Ovary (tissue), 9 donors: Measurements from ENCODE around the gene CCDC88B. TPM values are rescaled to one million over a fixed set of nuclear protein-coding genes. Genes with fewer than 3 reads are reported as not detected.

Experiments
- DNase-seq, 5 donors: peaks; one replicate each; pipeline ENCODE4 v3.0.0-alpha.2; 2019 to 2020
- H3K27ac ChIP-seq, 2 donors: fragments of 200-600 bp; one replicate each; pipeline versions ENCODE4 v1.5.1 to v1.8.0; 2019 to 2022
- H3K27me3 ChIP-seq: fragments of 200-600 bp; one replicate; pipeline ENCODE4 v1.8.0; 2022
- H3K36me3 ChIP-seq: fragments of 200-600 bp; sonication (generic); one replicate; pipeline ENCODE4 v1.5.1; 2019
- H3K4me1 ChIP-seq: one replicate; pipeline ENCODE4 v1.8.1; 2013; ENCODE audit warnings: mild to moderate bottlenecking, moderate library complexity; ENCODE audit not compliant: insufficient read depth
- H3K4me3 ChIP-seq: fragments of 200-600 bp; sonication (generic); one replicate; pipeline ENCODE4 v1.5.1; 2017
- H3K9me3 ChIP-seq, 2 donors: fragments of 200-600 bp in 1 of 2; sonication (generic) in 1 of 2; one replicate each; pipeline versions ENCODE4 v1.5.1 to v1.8.1; 2013 to 2019; ENCODE audit warnings: mild to moderate bottlenecking in 1 of 2, moderate library complexity in 1 of 2
- EP300 ChIP-seq: sonication (generic); formaldehyde crosslinking; IDR thresholded peaks from one replicate; pipeline ENCODE4 v1.6.1; 2017; ENCODE audit warnings: antibody characterized with exemption
- POLR2A ChIP-seq: fragments of 450-650 bp; IDR thresholded peaks from one replicate; pipeline ENCODE4 v1.6.1; 2017; ENCODE audit warnings: antibody characterized with exemption, mild to moderate bottlenecking, moderate library complexity
- WGBS, 3 donors: extraction: QIAGEN DNeasy Blood & Tissue Kit in 1 of 3; methylation state at CpG; one replicate each; pipeline versions ENCODE4 v1.1.5 to v1.1.7; 2013 to 2017; 5-methylcytosine and 5-hydroxymethylcytosine counted together
- intact Hi-C, 4 donors: fragments of 100-400 bp; cut with DNase I; formaldehyde crosslinking; loops; one replicate each; pipeline versions ENCODE4 v1.11.0 to v1.15.1; 2022 to 2023
- polyA plus RNA-seq, 2 donors: library from polyadenylated mRNA; stranded (reverse); fragments of 200-250 nt in 1 of 2; fragments of 350-450 nt in 1 of 2; fragmentation: Illumina TruSeq in 1 of 2; extraction: RNeasy Lipid Tissue Mini Kit (QIAGEN cat#74804) in 1 of 2; gene quantifications; one replicate each; pipeline ENCODE4 v1.2.3, GENCODE V29; 2013 to 2014
- total RNA-seq, 7 donors: library from RNA; depleted of rRNA in 2 of 7; stranded (reverse); fragments of >200 nt in 2 of 7; fragmentation: NEBNext Ultra II Directional in 3 of 7; extraction: Animal tissue kit (Norgen Biotek cat#: 25700) in 3 of 7; gene quantifications; one replicate each; pipeline versions ENCODE4 v1.1.0 to v1.2.4, GENCODE V29; 2016 to 2023
- TF ChIP-seq, protein P1 (sequence below), 3 donors: fragments of 450-650 bp in 2 of 3; fragments of 200-600 bp in 1 of 3; IDR thresholded peaks; one replicate each; pipeline versions ENCODE4 v1.5.1 to v1.8.0; 2016 to 2022; ENCODE audit warnings: antibody characterized with exemption in 3 of 3, mild to moderate bottlenecking in 1 of 3
- donor health status: DM: no; HTN: no; CAD: no; lungs with moderate emphysema.
- donor health status: DM: no; HTN: no; CAD: no.
- donor health status: Bipolar disorder and iron deficiency.
- donor health status: DM: yes; HTN: yes; CAD: no.
- donor health status: DM: no; HTN: no; CAD: no.
- donor health status: DM: yes; HTN: yes; CAD: no.

The CCDC88B gene
- total and polyA plus RNA-seq, 9 donors = 0.95 to 7.5 (median 3.5) TPM

DNA sequence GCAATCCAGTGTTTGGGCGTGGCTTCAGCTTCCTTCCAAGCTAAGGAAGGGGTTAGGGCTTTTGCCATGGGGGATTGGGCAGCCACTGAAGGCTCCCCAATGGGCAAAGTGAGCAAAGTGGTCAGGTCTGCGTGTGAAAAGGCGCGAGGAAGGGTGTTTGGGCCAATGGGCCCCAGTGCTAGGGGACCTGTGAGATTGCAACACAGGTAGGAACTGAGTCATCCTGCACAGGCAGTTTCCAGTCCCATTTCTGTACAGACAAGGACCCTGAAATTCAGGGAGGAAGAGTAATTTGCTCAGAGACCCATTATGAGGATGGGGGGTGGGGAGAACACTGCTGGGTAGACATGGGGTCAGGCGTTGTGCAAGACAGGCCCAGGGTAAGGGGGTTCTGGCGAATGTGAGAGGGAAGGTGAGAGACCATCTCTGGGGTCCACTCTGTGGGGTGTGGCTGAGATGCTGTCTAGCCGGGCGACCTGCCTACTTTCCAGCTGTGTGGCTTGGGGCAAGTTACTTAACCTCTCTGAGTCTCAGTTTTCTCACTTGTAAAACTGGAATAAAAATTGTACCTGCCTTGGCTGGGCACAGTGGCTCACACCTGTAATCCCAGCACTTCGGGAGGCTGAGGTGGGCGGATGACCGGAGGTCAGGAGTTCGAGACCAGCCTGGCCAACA lies 7.3 kb downstream of the CCDC88B start:
- WGBS, 3 donors = 89 to 91% (median 89%) methylated on average over 12 of the region's 12 CpGs
- no peak for TF ChIP-seq POLR2A
- TF ChIP-seq, protein P1, sequence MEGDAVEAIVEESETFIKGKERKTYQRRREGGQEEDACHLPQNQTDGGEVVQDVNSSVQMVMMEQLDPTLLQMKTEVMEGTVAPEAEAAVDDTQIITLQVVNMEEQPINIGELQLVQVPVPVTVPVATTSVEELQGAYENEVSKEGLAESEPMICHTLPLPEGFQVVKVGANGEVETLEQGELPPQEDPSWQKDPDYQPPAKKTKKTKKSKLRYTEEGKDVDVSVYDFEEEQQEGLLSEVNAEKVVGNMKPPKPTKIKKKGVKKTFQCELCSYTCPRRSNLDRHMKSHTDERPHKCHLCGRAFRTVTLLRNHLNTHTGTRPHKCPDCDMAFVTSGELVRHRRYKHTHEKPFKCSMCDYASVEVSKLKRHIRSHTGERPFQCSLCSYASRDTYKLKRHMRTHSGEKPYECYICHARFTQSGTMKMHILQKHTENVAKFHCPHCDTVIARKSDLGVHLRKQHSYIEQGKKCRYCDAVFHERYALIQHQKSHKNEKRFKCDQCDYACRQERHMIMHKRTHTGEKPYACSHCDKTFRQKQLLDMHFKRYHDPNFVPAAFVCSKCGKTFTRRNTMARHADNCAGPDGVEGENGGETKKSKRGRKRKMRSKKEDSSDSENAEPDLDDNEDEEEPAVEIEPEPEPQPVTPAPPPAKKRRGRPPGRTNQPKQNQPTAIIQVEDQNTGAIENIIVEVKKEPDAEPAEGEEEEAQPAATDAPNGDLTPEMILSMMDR (IDR thresholded peaks at IDR 0.05) = no peak
- TF ChIP-seq EP300 = no peak
- Histone ChIP-seq H3K9me3 (no peaks in the 10 kb centered on the region), H3K36me3 (no peaks in the 10 kb centered on the region), H3K27ac (no peak overlapping the region), H3K27me3 (no peaks in the 10 kb centered on the region), H3K4me1 (no peaks in the 10 kb centered on the region), H3K4me3 (no peak overlapping the region)
- intact Hi-C loops = no loop called here
- DNase-seq = no peak

DNA sequence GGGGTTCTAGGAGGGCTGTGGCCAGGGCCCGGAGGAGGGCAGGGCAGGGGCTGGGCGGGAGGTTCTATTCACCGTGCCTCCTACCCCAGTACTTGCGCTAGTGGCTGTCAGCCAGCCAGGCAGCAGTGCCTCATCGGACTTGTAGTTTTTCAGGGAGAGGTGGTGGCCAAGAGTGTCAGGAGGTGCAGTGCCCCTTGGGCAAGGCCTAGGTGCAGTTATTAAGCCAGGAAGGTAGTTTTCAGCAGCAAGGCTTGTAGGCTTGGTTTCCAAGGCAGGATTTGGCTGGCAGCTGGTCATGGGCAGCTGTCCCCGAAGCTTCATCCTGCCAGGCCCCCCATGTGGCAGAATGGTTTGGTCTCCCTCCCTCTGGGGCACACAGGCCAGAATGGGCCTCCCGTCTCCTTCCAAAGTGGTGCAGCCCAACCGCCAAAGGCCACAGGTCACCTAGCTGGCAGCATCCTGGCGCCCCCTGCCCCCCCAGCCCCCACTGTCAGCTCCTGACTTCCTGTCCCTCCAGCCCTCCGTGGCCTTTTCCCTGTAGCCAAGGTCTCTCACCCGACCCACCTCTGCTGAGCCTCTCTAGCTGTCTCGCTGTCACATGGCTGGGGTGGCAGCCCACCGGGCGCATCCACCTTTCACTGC lies 8.5 kb downstream of the CCDC88B start:
- DNase-seq = no peak
- Histone ChIP-seq H3K4me3 (no peak overlapping the region), H3K27me3 (no peaks in the 10 kb centered on the region), H3K4me1 (no peaks in the 10 kb centered on the region), H3K36me3 (no peaks in the 10 kb centered on the region), H3K27ac (no peak overlapping the region), H3K9me3 (no peaks in the 10 kb centered on the region)
- WGBS, 3 donors = 66 to 72% (median 68%) methylated on average over 14 of the region's 14 CpGs
- intact Hi-C loops = no loop called here
- TF ChIP-seq, protein P1 (IDR thresholded peaks at IDR 0.05) = no peak
- TF ChIP-seq POLR2A (no peak), EP300 (no peak)

DNA sequence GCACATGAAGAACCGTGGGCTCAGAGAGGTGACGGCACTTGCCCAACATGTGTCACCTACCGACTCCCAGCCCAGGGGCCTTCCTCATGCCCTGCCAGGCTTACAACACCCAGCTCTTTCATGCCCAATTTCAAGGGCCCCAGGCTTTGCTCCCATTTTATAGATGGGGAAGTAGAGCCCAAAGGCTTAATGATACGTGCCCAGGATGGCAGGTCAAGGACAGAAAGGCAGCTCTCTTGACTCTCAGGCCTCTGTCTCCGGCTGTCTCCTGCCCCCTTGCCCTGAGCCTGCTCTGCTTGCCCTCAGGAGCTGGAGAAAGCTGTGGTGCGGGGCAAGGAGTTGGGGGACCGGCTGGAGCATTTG lies 9.0 kb downstream of the CCDC88B start:
- no peak for DNase-seq
- WGBS, 3 donors = 87 to 90% (median 90%) methylated on average over 7 of the region's 7 CpGs
- intact Hi-C loops = no loop called here
- H3K27ac ChIP-seq = no peak overlapping the region
- H3K27me3 ChIP-seq = no peaks in the 10 kb centered on the region
- no peaks in the 10 kb centered on the region for H3K4me1 ChIP-seq
- no peaks in the 10 kb centered on the region for H3K36me3 ChIP-seq
- H3K9me3 ChIP-seq = no peaks in the 10 kb centered on the region
- TF ChIP-seq, protein P1 (IDR thresholded peaks at IDR 0.05) = no peak
- TF ChIP-seq POLR2A (no peak), EP300 (no peak)
- H3K4me3 ChIP-seq = no peak overlapping the region

DNA sequence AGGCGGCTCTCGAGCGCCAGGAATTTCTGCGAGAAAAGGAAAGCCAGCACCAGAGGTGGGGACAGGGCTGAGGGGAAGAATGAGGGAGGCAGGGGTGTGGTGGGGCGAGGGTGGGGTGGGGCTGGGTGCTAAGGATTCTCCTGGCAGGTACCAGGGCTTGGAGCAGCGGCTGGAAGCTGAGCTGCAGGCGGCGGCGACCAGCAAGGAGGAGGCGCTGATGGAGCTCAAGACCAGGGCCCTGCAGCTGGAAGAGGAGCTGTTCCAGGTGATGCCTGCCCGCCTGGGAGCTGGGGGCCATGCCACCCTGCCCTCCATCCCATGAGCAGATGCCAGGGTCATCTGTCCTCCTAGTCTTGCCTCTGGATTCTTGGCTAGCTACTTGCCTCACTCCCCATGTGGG lies 9.4 kb downstream of the CCDC88B start:
- Histone ChIP-seq H3K27ac (no peak overlapping the region), H3K4me3 (no peak overlapping the region), H3K36me3 (no peaks in the 10 kb centered on the region), H3K27me3 (no peaks in the 10 kb centered on the region), H3K4me1 (no peaks in the 10 kb centered on the region), H3K9me3 (no peaks in the 10 kb centered on the region)
- 88 to 91% (median 90%) methylated on average over 11 of the region's 11 CpGs for WGBS, 3 donors
- intact Hi-C loops = no loop called here
- no peak for DNase-seq
- TF ChIP-seq POLR2A (no peak), EP300 (no peak)
- TF ChIP-seq, protein P1 (IDR thresholded peaks at IDR 0.05) = no peak
